BE2C (cell line): ENCODE data around the gene KRTAP5-7.

ENCODE experiments used
- DNase-seq: peaks from one replicate; pipeline ENCODE4 v3.0.0-alpha.2; 2020
- H3K27me3 ChIP-seq: fragments of 250-450 bp; sonication (Bioruptor Pico); 2 replicates; pipeline ENCODE4 v1.5.1; 2020; ENCODE audit warnings: mild to moderate bottlenecking
- H3K36me3 ChIP-seq: fragments of 250-450 bp; sonication (Bioruptor Pico); 2 replicates; pipeline ENCODE4 v1.5.1; 2020; ENCODE audit warnings: mild to moderate bottlenecking
- H3K4me1 ChIP-seq: fragments of 250-450 bp; sonication (Bioruptor Pico); 2 replicates; pipeline ENCODE4 v1.5.1; 2020
- H3K4me3 ChIP-seq: 2 replicates; pipeline ENCODE4 v1.5.1; 2011; ENCODE audit warnings: low read depth, low read length
- H3K9me3 ChIP-seq: fragments of 250-450 bp; sonication (Bioruptor Pico); 2 replicates; pipeline ENCODE4 v1.5.1; 2020
- CTCF ChIP-seq: IDR thresholded peaks from 2 replicates; pipeline ENCODE4 v1.5.1; 2012; ENCODE audit warnings: mild to moderate bottlenecking, low read depth, low read length

The KRTAP5-7 gene

GRCh38 chr11:71489311-71490043 lies 37.6 kb upstream of the KRTAP5-7 start:
- TF ChIP-seq CTCF = no peak
- Histone ChIP-seq H3K4me3 (no peak overlapping the region), H3K36me3 (no peaks in the 10 kb centered on the region), H3K9me3 (no peaks in the 10 kb centered on the region), H3K4me1 (peaks cover 8% of the 10 kb centered on the region; the same call in 1 of the 2 replicates), H3K27me3 (no peaks in the 10 kb centered on the region)
- DNase-seq = no peak

GRCh38 chr11:71490044-71490730 lies 36.9 kb upstream of the KRTAP5-7 start:
- Histone ChIP-seq H3K4me1 (peaks cover 8% of the 10 kb centered on the region; the same call in 1 of the 2 replicates), H3K36me3 (no peaks in the 10 kb centered on the region), H3K4me3 (no peak overlapping the region), H3K9me3 (no peaks in the 10 kb centered on the region), H3K27me3 (no peaks in the 10 kb centered on the region)
- no peak for DNase-seq
- TF ChIP-seq CTCF = no peak

GRCh38 chr11:71490731-71491390 lies 36.2 kb upstream of the KRTAP5-7 start:
- no peaks in the 10 kb centered on the region for H3K36me3 ChIP-seq
- no peak for DNase-seq
- H3K4me1 ChIP-seq = peaks cover 8% of the 10 kb centered on the region; the same call in 1 of the 2 replicates
- H3K9me3 ChIP-seq = no peaks in the 10 kb centered on the region
- TF ChIP-seq CTCF = no peak
- no peak overlapping the region for H3K4me3 ChIP-seq
- no peaks in the 10 kb centered on the region for H3K27me3 ChIP-seq

GRCh38 chr11:71491531-71491930 lies 35.5 kb upstream of the KRTAP5-7 start:
- Histone ChIP-seq H3K4me3 (no peak overlapping the region), H3K4me1 (peaks cover 8% of the 10 kb centered on the region; the same call in 1 of the 2 replicates), H3K9me3 (no peaks in the 10 kb centered on the region), H3K27me3 (no peaks in the 10 kb centered on the region), H3K36me3 (no peaks in the 10 kb centered on the region)
- TF ChIP-seq CTCF = no peak
- no peak for DNase-seq

GRCh38 chr11:71491940-71492339 lies 35.1 kb upstream of the KRTAP5-7 start:
- H3K36me3 ChIP-seq = no peaks in the 10 kb centered on the region
- no peak for DNase-seq
- H3K4me1 ChIP-seq = peaks cover 8% of the 10 kb centered on the region; the same call in 1 of the 2 replicates
- H3K4me3 ChIP-seq = no peak overlapping the region
- TF ChIP-seq CTCF = no peak
- no peaks in the 10 kb centered on the region for H3K27me3 ChIP-seq
- H3K9me3 ChIP-seq = no peaks in the 10 kb centered on the region
